HepG2 (cell line): ENCODE results near the gene ASF1B. TPM values are rescaled to one million over a fixed set of nuclear protein-coding genes. Genes with fewer than 3 reads are reported as not detected.

Experiments used
- FOXO4 ChIP-seq: sonication (generic); formaldehyde crosslinking; conservative IDR thresholded peaks from 2 replicates; pipeline ENCODE4 v1.8.1; 2023; ENCODE audit warnings: missing genetic modification reagents
- HMGXB4 ChIP-seq, 2 experiments: sonication (generic) in 1 of 2; formaldehyde crosslinking in 1 of 2; IDR thresholded peaks; 2 replicates each; pipeline versions ENCODE4 v1.4.0 to v1.6.1; 2018 to 2020; ENCODE audit warnings: missing genetic modification reagents in 2 of 2, borderline replicate concordance in 1 of 2, low read depth in 1 of 2, mild to moderate bottlenecking in 1 of 2, missing biosample characterization in 1 of 2
- HOXD1 ChIP-seq: sonication (generic); formaldehyde crosslinking; IDR thresholded peaks from 2 replicates; pipeline ENCODE4 v1.5.0; 2020; ENCODE audit warnings: missing genetic modification reagents
- IKZF4 ChIP-seq: sonication (generic); formaldehyde crosslinking; IDR thresholded peaks from 2 replicates; pipeline ENCODE4 v1.5.1; 2020; ENCODE audit warnings: borderline replicate concordance, mild to moderate bottlenecking, low read depth, missing genetic modification reagents; ENCODE audit errors: not compliant biosample characterization
- NFE2L1 ChIP-seq: sonication (generic); formaldehyde crosslinking; IDR thresholded peaks from 2 replicates; pipeline ENCODE4 v1.4.0; 2020; ENCODE audit warnings: missing genetic modification reagents, mild to moderate bottlenecking, borderline replicate concordance
- RXRB ChIP-seq: IDR thresholded peaks from 2 replicates; pipeline ENCODE4 v1.6.1; 2016; ENCODE audit warnings: borderline replicate concordance, missing genetic modification reagents, missing compliant biosample characterization
- SRSF4 ChIP-seq: fragments of 200-400 bp; formaldehyde crosslinking; IDR thresholded peaks from one replicate; pipeline ENCODE4 v1.6.1; 2018; ENCODE audit warnings: mild to moderate bottlenecking, low read depth, low read length, moderate library complexity; ENCODE audit not compliant: poor library complexity, severe bottlenecking
- ZFY ChIP-seq: sonication (generic); formaldehyde crosslinking; IDR thresholded peaks from 2 replicates; pipeline ENCODE4 v1.4.0; 2020; ENCODE audit warnings: missing genetic modification reagents
- ZNF431 ChIP-seq: sonication (generic); formaldehyde crosslinking; IDR thresholded peaks from 2 replicates; pipeline ENCODE4 v1.9.0; 2022; ENCODE audit warnings: missing genetic modification reagents, low read depth, mild to moderate bottlenecking, borderline replicate concordance
- ZNF572 ChIP-seq: sonication (generic); formaldehyde crosslinking; IDR thresholded peaks from 2 replicates; pipeline ENCODE4 v1.5.1; 2020; ENCODE audit warnings: mild to moderate bottlenecking, missing genetic modification reagents
- ZNF576 ChIP-seq: sonication (generic); formaldehyde crosslinking; IDR thresholded peaks from 2 replicates; pipeline ENCODE4 v1.4.0; 2020; ENCODE audit warnings: mild to moderate bottlenecking, missing genetic modification reagents
- ZNF615 ChIP-seq: sonication (generic); formaldehyde crosslinking; IDR thresholded peaks from 2 replicates; pipeline ENCODE4 v1.5.0; 2020; ENCODE audit warnings: mild to moderate bottlenecking, missing genetic modification reagents, borderline replicate concordance
- ZNF772 ChIP-seq: sonication (generic); formaldehyde crosslinking; IDR thresholded peaks from 2 replicates; pipeline ENCODE4 v1.5.0; 2020; ENCODE audit warnings: mild to moderate bottlenecking, missing genetic modification reagents
- polyA plus RNA-seq, 8 experiments: library from polyadenylated mRNA; depleted of rRNA in 3 of 8; stranded (reverse) in 7 of 8; unstranded in 1 of 8; fragments of >200 nt; fragmentation: Illumina TruSeq in 4 of 8; extraction: Trizol in 4 of 8; gene quantifications; 2 replicates each; pipeline versions ENCODE4 v1.2.1 to v1.2.3, GENCODE V29; 2011 to 2016; ENCODE audit warnings: low read depth in 4 of 8, missing spikeins in 1 of 8, mixed read lengths in 1 of 8; ENCODE audit not compliant: insufficient read depth in 1 of 8
- total RNA-seq, 5 experiments: library from RNA; depleted of rRNA; stranded (reverse); fragments of >200 nt; fragmentation: Illumina TruSeq; extraction: Trizol; gene quantifications; 2 replicates each; pipeline ENCODE4 v1.2.3, GENCODE V29; 2016; ENCODE audit warnings: low read depth in 1 of 5
- TF ChIP-seq, protein P1 (sequence below): sonication (generic); formaldehyde crosslinking; IDR thresholded peaks from 2 replicates; pipeline ENCODE4 v1.9.0; 2021; ENCODE audit warnings: missing genetic modification reagents, borderline replicate concordance
- TF ChIP-seq, protein P2 (sequence below): sonication (generic); formaldehyde crosslinking; IDR thresholded peaks from 2 replicates; pipeline ENCODE4 v1.5.0; 2020; ENCODE audit warnings: mild to moderate bottlenecking, missing genetic modification reagents, borderline replicate concordance

The ASF1B gene
- total and polyA plus RNA-seq, 2 of the 13 experiments (the other 11 are each of a cell fraction or from before 2014, with no cell fraction given) = 18.2 to 24.8 TPM

- TF ChIP-seq, protein P1, sequence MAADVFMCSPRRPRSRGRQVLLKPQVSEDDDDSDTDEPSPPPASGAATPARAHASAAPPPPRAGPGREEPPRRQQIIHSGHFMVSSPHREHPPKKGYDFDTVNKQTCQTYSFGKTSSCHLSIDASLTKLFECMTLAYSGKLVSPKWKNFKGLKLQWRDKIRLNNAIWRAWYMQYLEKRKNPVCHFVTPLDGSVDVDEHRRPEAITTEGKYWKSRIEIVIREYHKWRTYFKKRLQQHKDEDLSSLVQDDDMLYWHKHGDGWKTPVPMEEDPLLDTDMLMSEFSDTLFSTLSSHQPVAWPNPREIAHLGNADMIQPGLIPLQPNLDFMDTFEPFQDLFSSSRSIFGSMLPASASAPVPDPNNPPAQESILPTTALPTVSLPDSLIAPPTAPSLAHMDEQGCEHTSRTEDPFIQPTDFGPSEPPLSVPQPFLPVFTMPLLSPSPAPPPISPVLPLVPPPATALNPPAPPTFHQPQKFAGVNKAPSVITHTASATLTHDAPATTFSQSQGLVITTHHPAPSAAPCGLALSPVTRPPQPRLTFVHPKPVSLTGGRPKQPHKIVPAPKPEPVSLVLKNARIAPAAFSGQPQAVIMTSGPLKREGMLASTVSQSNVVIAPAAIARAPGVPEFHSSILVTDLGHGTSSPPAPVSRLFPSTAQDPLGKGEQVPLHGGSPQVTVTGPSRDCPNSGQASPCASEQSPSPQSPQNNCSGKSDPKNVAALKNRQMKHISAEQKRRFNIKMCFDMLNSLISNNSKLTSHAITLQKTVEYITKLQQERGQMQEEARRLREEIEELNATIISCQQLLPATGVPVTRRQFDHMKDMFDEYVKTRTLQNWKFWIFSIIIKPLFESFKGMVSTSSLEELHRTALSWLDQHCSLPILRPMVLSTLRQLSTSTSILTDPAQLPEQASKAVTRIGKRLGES (CRISPR knock-in tag) = no peak
- TF ChIP-seq ZNF431 (CRISPR knock-in tag) (no peak), ZNF772 (CRISPR knock-in tag) (no peak), ZNF615 (CRISPR knock-in tag) (no peak), ZFY (CRISPR knock-in tag) (peak; percentile 60; the same call in 1 of the 2 replicates), HMGXB4 (CRISPR knock-in tag; IDR thresholded peaks at IDR 0.05; ENCODE audit: borderline replicate concordance in 1 of 2, low read depth in 1 of 2) (peak in 1 of 2 experiments; percentile 15; a peak in 2 of 4 replicates), ZNF572 (CRISPR knock-in tag) (no peak), FOXO4 (CRISPR knock-in tag) (no peak), IKZF4 (CRISPR knock-in tag) (no peak), SRSF4 (no peak), NFE2L1 (CRISPR knock-in tag) (no peak), RXRB (CRISPR knock-in tag) (no peak), HOXD1 (CRISPR knock-in tag) (no peak), ZNF576 (CRISPR knock-in tag) (no peak)
- TF ChIP-seq, protein P2, sequence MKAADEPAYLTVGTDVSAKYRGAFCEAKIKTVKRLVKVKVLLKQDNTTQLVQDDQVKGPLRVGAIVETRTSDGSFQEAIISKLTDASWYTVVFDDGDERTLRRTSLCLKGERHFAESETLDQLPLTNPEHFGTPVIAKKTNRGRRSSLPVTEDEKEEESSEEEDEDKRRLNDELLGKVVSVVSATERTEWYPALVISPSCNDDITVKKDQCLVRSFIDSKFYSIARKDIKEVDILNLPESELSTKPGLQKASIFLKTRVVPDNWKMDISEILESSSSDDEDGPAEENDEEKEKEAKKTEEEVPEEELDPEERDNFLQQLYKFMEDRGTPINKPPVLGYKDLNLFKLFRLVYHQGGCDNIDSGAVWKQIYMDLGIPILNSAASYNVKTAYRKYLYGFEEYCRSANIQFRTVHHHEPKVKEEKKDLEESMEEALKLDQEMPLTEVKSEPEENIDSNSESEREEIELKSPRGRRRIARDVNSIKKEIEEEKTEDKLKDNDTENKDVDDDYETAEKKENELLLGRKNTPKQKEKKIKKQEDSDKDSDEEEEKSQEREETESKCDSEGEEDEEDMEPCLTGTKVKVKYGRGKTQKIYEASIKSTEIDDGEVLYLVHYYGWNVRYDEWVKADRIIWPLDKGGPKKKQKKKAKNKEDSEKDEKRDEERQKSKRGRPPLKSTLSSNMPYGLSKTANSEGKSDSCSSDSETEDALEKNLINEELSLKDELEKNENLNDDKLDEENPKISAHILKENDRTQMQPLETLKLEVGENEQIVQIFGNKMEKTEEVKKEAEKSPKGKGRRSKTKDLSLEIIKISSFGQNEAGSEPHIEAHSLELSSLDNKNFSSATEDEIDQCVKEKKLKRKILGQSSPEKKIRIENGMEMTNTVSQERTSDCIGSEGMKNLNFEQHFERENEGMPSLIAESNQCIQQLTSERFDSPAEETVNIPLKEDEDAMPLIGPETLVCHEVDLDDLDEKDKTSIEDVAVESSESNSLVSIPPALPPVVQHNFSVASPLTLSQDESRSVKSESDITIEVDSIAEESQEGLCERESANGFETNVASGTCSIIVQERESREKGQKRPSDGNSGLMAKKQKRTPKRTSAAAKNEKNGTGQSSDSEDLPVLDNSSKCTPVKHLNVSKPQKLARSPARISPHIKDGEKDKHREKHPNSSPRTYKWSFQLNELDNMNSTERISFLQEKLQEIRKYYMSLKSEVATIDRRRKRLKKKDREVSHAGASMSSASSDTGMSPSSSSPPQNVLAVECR (CRISPR knock-in tag) = 0 out of 2 replicates have a peak, but pooled peaks have one; percentile 11
These were observed 46.5 kb downstream of the ASF1B start (continued) for GRCh38 chr19:14089662-14090508.
